ENCODE data around the gene FCSK.

The FCSK gene

DNA sequence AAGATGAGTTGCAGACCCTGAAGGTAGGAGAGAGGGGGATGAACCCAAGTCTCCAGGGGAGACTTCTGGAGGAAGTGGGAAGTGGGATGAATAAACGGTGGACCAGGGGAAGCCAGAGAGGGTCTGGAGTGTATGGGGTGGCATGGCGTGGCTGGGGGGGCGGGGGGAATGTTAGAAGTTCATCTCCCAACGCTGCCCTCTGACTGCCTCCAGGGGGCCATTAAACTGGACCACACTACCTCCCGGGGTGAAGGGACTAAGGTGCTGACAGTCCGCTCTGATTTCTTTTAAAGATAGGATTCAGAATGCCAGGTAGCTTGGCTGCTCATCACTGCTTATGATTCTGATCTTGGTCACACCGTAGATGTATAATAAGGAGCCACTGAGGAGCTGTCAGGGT lies 36.7 kb upstream of the FCSK start:
- in situ Hi-C loops (cut with MboI; ENCODE audit: low pct_unique_long_range_greater_than_20kb, low sequenced_read_pairs, unreplicated experiment) = no loop called here
- TF ChIP-seq, protein P1, sequence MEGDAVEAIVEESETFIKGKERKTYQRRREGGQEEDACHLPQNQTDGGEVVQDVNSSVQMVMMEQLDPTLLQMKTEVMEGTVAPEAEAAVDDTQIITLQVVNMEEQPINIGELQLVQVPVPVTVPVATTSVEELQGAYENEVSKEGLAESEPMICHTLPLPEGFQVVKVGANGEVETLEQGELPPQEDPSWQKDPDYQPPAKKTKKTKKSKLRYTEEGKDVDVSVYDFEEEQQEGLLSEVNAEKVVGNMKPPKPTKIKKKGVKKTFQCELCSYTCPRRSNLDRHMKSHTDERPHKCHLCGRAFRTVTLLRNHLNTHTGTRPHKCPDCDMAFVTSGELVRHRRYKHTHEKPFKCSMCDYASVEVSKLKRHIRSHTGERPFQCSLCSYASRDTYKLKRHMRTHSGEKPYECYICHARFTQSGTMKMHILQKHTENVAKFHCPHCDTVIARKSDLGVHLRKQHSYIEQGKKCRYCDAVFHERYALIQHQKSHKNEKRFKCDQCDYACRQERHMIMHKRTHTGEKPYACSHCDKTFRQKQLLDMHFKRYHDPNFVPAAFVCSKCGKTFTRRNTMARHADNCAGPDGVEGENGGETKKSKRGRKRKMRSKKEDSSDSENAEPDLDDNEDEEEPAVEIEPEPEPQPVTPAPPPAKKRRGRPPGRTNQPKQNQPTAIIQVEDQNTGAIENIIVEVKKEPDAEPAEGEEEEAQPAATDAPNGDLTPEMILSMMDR (IDR thresholded peaks at IDR 0.05; ENCODE audit: extremely low read depth, insufficient read depth, missing control alignments) = no peak
- no peak for DNase-seq (ENCODE audit: low spot score)

DNA sequence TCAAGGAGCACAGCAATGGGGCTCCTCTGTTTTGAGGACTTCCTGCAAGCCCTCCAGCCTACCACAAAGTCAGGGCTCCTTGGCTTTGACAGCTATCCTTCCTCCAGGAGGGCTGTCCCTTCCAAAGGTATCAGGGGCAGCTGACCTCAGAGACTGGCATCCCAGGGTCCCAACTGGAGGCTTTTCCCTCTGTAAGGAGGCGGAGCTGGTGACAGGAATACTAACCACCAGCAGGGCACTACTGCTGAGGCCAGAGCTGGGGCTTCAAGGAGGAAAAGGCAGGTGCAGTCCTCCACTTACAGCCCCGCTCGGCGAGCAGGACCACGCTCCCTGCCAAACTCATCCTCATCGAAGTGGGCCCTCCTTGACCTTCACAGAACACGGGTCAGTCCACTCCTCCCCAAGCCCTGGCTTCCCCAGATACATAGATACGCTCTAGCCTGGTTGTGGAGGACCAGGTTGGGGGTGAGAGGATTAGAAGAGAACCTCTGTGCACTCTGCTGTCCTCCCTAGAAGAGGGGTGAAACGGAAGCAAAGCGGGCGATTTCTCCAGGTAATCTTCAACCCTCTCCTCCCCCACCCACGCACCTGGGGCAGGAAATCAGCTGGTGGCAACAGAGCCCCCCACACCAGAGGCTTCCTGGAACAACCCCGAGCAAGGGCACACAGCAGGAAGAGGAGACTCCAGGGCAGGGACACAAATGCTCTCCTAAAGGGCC lies 36.0 kb upstream of the FCSK start:
- in situ Hi-C loops (cut with MboI; ENCODE audit: low pct_unique_long_range_greater_than_20kb, low sequenced_read_pairs, unreplicated experiment) = no loop called here
- no peak for DNase-seq (ENCODE audit: low spot score)
- TF ChIP-seq, protein P1 (IDR thresholded peaks at IDR 0.05; ENCODE audit: extremely low read depth, insufficient read depth, missing control alignments) = no peak

DNA sequence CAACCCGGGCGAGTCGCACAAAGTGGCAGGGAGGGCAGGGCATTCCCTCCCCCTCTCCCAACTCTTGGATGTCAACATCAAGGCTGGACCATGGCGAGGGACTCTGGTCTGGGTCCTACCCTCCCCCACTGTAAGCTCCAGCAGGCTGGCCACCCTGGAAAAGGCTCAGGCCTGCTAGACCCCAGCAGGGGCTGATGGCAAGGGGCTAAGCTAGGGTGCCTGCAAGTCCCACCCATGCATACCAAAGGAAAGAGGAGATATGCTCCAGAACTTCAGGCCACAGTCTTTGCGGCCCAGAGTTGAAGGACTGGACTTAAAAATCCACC lies 35.4 kb upstream of the FCSK start:
- in situ Hi-C loops (cut with MboI; ENCODE audit: low pct_unique_long_range_greater_than_20kb, low sequenced_read_pairs, unreplicated experiment) = no loop called here
- no peak for DNase-seq (ENCODE audit: low spot score)

DNA sequence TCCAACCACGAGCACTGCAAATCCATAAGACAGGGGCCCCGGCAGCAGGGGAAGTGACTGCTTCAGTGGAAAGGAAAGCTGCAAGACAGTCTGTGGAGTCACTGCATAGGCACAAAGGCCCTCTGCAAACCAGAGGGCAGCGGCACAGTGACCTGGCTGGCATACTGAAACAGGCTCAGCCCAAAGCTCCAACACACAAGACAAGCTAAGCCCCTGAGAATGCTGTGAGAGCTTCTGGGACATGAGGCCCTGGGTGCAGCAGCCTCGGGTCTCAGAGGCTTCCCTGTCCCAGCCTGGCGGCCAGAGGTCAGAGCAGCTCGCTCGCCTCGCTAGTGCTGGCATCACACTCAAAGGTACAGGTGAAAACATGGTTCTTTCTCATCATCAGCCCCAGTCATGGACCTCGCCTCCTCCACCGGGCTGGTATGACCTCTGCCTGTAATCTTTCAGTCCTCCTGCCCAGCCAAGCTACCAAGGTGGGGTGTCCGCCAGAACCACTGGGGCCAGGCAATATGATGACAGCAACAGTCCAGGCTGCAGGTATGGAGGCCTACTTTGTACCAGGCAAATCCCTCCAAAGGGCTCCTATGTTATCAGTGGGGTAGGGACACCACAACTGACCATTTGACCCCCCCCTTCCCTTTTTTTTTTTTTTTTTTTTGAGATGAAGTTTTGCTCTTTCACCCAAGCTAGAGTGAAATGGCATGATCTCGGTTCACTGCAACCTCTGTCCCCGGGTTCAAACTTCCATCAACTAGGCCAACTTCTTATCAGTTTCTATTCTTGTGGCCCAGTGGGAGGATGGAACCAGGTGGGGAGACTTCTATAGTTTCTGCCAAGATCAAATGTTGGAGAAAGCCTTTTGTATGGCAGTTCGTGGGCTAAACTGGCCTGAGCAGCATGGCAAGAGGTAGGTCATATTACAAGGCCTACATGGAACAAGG lies 34.7 kb upstream of the FCSK start:
- DNase-seq (ENCODE audit: low spot score) = no peak
- in situ Hi-C loops (cut with MboI; ENCODE audit: low pct_unique_long_range_greater_than_20kb, low sequenced_read_pairs, unreplicated experiment) = no loop called here
- TF ChIP-seq, protein P1 (IDR thresholded peaks at IDR 0.05; ENCODE audit: extremely low read depth, insufficient read depth, missing control alignments) = no peak

More for the DNA sequence above, 35.4 kb upstream of the FCSK start:
- TF ChIP-seq, protein P1 (IDR thresholded peaks at IDR 0.05; ENCODE audit: extremely low read depth, insufficient read depth, missing control alignments) = no peak

DNA sequence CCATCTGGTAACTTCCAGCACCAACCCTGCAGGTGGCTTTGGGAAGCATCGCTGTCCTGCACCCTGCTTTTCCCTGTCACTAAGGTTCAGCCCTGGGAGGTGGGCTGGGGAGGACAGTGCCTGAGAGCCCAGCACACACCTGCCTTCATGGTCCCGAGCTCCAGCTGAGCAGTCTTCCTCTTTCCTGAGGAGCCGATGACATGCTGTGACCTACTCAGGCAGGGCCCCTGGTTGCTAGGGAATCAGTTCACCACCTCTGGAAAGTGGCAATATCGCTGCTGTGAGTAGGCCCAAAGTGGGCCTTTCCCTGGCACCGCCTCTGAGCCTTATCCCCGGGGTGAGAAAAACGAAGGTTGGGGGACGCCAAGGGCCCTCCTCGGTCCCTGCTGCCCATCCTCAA lies 33.4 kb upstream of the FCSK start:
- TF ChIP-seq, protein P1 (IDR thresholded peaks at IDR 0.05; ENCODE audit: extremely low read depth, insufficient read depth, missing control alignments) = no peak
- DNase-seq (ENCODE audit: low spot score) = no peak
- in situ Hi-C loops (cut with MboI; ENCODE audit: low pct_unique_long_range_greater_than_20kb, low sequenced_read_pairs, unreplicated experiment) = no loop called here

DNA sequence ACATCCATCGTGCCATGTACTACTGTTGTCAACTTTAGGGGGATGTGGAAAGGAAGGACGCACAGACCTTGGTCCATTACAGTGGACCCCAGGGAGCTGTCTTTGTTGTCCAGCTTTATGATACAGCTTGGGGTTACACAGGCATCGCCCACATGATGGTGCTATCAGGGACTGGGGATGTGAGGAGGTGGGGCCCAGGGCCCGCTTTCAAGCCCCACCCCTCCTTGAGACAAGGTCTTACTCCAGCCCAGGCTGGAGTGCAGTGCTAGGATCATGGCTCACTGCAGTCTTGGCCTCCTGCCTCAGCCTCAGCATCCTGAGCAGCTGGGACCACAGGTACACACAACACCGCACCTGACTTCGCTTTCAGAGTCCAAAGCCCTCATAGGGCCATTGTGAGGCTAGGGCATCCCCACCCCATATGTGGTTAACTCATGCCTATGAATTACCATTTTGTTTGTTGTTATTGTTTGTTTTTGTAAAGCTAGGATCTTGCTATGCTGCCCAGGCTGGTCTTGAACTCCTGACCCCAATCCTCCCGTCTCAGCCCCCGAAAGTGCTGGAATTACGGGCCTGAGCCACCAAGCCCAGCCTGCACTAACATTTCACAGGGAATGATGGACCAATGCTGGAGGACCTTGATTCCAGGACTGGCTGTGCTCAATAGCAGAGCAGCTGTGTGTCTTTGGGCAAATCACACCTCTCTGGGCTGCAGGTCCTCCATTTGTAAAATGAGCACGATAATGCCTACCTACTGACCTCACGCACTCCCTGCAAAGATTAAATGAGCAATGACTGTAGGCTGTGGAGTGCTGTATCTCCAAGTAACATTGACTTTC lies 32.7 kb upstream of the FCSK start:
- no peak for DNase-seq (ENCODE audit: low spot score)
- TF ChIP-seq, protein P1 (IDR thresholded peaks at IDR 0.05; ENCODE audit: extremely low read depth, insufficient read depth, missing control alignments) = no peak
- in situ Hi-C loops (cut with MboI; ENCODE audit: low pct_unique_long_range_greater_than_20kb, low sequenced_read_pairs, unreplicated experiment) = no loop called here
